Thoracic aorta (tissue), 2 donors: ENCODE results near the gene FLII. TPM values are rescaled to one million over a fixed set of nuclear protein-coding genes. Genes with fewer than 3 reads are reported as not detected.
"Not testable (repeated sequence)": the region's sequence is repeated elsewhere in the genome, so short reads cannot be mapped to it uniquely, and the experiment has no call there.

ENCODE experiments used
- ATAC-seq: fragments of 150-250 bp; one replicate; pipeline ENCODE4 v1.8.0; 2017; ENCODE audit warnings: low read depth; ENCODE audit not compliant: insufficient number of reproducible peaks, low FRiP score
- DNase-seq: peaks from one replicate; pipeline ENCODE4 v3.0.0-alpha.2; 2020; ENCODE audit warnings: low spot score
- H3K27ac ChIP-seq, 2 donors: fragments of 200-600 bp; sonication (generic); 1 replicate in 1 of 2; 2 replicates in 1 of 2; pipeline ENCODE4 v1.5.1; 2016; ENCODE audit warnings: mild to moderate bottlenecking in 2 of 2, moderate library complexity in 2 of 2
- H3K27me3 ChIP-seq: fragments of 200-600 bp; sonication (generic); replicated peaks from 2 replicates; pipeline ENCODE4 v1.6.0; 2016; ENCODE audit warnings: mild to moderate bottlenecking; ENCODE audit not compliant: insufficient read depth
- H3K36me3 ChIP-seq: fragments of 200-600 bp; sonication (generic); one replicate; pipeline ENCODE4 v1.5.1; 2016
- H3K4me1 ChIP-seq, 2 donors: fragments of 200-600 bp; sonication (generic); 1 replicate in 1 of 2; 2 replicates in 1 of 2; pipeline versions ENCODE4 v1.5.1 to v1.6.0; 2016; ENCODE audit warnings: low read depth in 2 of 2, mild to moderate bottlenecking in 1 of 2; ENCODE audit not compliant: control insufficient read depth in 1 of 2
- H3K4me3 ChIP-seq: fragments of 200-600 bp; sonication (generic); 2 replicates; pipeline ENCODE4 v1.5.1; 2016; ENCODE audit warnings: mild to moderate bottlenecking
- H3K9me3 ChIP-seq: fragments of 200-600 bp; sonication (generic); 2 replicates; pipeline ENCODE4 v1.5.1; 2016
- CTCF ChIP-seq: fragments of 200-600 bp; sonication (generic); IDR thresholded peaks from one replicate; pipeline ENCODE4 v1.5.1; 2019; ENCODE audit warnings: antibody characterized with exemption
- total RNA-seq, 2 donors: library from RNA; depleted of rRNA; stranded (reverse); fragments of >200 nt; gene quantifications; one replicate each; pipeline versions ENCODE4 v1.1.0 to v1.2.3, GENCODE V29; 2016

FLII gene
- total RNA-seq, result 100 to 1,000 TPM; 309 to 312 TPM

GRCh38 chr17:18258356-18259038 is at the start of gene FLII:
FLII (minus strand) TSS chr17:18258738; CDS start chr17:18258690, 48 bp downstream.
- peaks cover 29 to 48% of the 10 kb centered on the region in 2 donors for H3K4me1 ChIP-seq
- no peaks in the 10 kb centered on the region for H3K9me3 ChIP-seq
- DNase-seq (no peak), ATAC-seq (peak; percentile 54)
- TF ChIP-seq CTCF, result no peak
- H3K27me3 ChIP-seq, result no peaks in the 10 kb centered on the region
- peak within 1 kb of the TSS; percentile 95 to 99 for H3K27ac ChIP-seq
- peaks cover 30% of the 10 kb centered on the region for H3K36me3 ChIP-seq
- peak within 1 kb of the TSS; percentile 98 for H3K4me3 ChIP-seq

GRCh38 chr17:18303206-18303605 is 44.7 kb upstream of the FLII start:
- not testable (repeated sequence) for ATAC-seq, H3K9me3 ChIP-seq, DNase-seq

GRCh38 chr17:18300725-18301480 is 42.4 kb upstream of the FLII start:
- Histone ChIP-seq H3K9me3 (no peaks in the 10 kb centered on the region), H3K27ac (no peak overlapping the region), H3K4me1 (no peaks in the 10 kb centered on the region), H3K36me3 (peaks cover 56% of the 10 kb centered on the region), H3K27me3 (no peaks in the 10 kb centered on the region), H3K4me3 (no peak overlapping the region)
- ATAC-seq, result no peak
- TF ChIP-seq CTCF, result no peak
- DNase-seq, result no peak

More at GRCh38 chr17:18303206-18303605, 44.7 kb upstream of the FLII start:
- not testable (repeated sequence) for H3K27me3 ChIP-seq, H3K4me3 ChIP-seq, H3K27ac ChIP-seq, H3K4me1 ChIP-seq
- peaks cover 60% of the 10 kb centered on the region for H3K36me3 ChIP-seq

- H3K4me3 ChIP-seq, H3K27me3 ChIP-seq, H3K4me1 ChIP-seq, H3K27ac ChIP-seq, ATAC-seq, H3K9me3 ChIP-seq, DNase-seq: not testable (repeated sequence)
- peaks cover 40% of the 10 kb centered on the region for H3K36me3 ChIP-seq
These were observed 39.5 kb upstream of the FLII start for GRCh38 chr17:18298061-18298460.

GRCh38 chr17:18291718-18292540 is 33.4 kb upstream of the FLII start:
- ATAC-seq, result no peak
- H3K27me3 ChIP-seq, result no peaks in the 10 kb centered on the region
- no peaks in the 10 kb centered on the region for H3K9me3 ChIP-seq
- peaks cover 45% of the 10 kb centered on the region for H3K36me3 ChIP-seq
- TF ChIP-seq CTCF, result no peak
- H3K4me1 ChIP-seq, result no peaks in the 10 kb centered on the region
- no peak for DNase-seq
- no peak overlapping the region for H3K4me3 ChIP-seq
- no peak overlapping the region for H3K27ac ChIP-seq

GRCh38 chr17:18285296-18285695 is 26.8 kb upstream of the FLII start:
- Histone ChIP-seq H3K4me1 (no peaks in the 10 kb centered on the region), H3K9me3 (no peaks in the 10 kb centered on the region), H3K27me3 (no peaks in the 10 kb centered on the region), H3K4me3 (no peak overlapping the region), H3K27ac (no peak overlapping the region), H3K36me3 (peaks cover 62% of the 10 kb centered on the region)
- TF ChIP-seq CTCF, result no peak
- DNase-seq (no peak), ATAC-seq (no peak)
